ENCODE data around the gene ORM1.

The ORM1 gene

DNA sequence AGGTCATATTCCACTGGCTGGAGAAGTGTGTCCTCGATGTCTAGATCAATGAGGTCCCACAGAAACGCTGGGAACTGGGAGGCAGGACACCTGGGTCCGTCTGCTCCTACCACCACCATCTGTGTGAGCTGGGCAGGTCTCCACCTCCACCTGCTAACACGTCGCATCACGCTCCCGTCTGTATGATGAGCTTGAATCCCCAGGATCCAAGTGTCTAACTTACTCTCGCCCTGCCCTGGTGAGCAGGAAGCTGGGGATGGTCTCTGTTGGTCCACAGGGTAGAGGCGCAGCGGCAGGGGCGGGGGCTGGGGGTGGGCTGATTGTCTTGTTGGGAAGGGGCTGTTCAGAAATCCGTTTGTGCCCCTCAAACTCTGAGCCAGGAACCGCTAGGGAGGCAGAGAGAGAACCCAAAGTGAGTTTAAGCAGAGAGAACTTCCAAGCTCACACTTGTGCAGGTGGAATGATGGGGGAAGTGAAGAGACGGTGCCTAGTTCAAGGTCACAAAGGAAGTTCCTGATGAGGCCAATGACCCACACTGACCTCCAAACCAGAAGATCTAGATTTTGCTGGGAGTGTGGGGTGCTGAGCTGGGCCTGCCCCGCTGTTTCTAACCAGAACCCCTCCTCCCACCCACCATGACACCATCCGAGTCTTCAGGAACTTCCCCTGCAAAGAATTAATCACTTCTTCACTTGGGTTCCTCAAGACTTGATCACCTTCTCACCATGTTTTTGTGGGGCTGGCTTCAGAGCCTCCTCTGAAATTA lies 27.9 kb downstream of the ORM1 start:
- in situ Hi-C loops (cut with MboI; ENCODE audit: low sequenced_read_pairs, unreplicated experiment) = no loop called here
- TF ChIP-seq, protein P1, sequence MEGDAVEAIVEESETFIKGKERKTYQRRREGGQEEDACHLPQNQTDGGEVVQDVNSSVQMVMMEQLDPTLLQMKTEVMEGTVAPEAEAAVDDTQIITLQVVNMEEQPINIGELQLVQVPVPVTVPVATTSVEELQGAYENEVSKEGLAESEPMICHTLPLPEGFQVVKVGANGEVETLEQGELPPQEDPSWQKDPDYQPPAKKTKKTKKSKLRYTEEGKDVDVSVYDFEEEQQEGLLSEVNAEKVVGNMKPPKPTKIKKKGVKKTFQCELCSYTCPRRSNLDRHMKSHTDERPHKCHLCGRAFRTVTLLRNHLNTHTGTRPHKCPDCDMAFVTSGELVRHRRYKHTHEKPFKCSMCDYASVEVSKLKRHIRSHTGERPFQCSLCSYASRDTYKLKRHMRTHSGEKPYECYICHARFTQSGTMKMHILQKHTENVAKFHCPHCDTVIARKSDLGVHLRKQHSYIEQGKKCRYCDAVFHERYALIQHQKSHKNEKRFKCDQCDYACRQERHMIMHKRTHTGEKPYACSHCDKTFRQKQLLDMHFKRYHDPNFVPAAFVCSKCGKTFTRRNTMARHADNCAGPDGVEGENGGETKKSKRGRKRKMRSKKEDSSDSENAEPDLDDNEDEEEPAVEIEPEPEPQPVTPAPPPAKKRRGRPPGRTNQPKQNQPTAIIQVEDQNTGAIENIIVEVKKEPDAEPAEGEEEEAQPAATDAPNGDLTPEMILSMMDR (IDR thresholded peaks at IDR 0.05; ENCODE audit: borderline replicate concordance, control extremely low read depth, extremely low read depth, insufficient read depth, missing control alignments) = no peak
- no peak for DNase-seq (ENCODE audit: low spot score)

GRCh38 chr9:114351932-114352331 lies 29.0 kb downstream of the ORM1 start:
- DNase-seq (ENCODE audit: low spot score) = no peak
- TF ChIP-seq, protein P1 (IDR thresholded peaks at IDR 0.05; ENCODE audit: borderline replicate concordance, control extremely low read depth, extremely low read depth, insufficient read depth, missing control alignments) = no peak
- in situ Hi-C loops (cut with MboI; ENCODE audit: low sequenced_read_pairs, unreplicated experiment) = no loop called here

GRCh38 chr9:114355821-114356220 lies 32.9 kb downstream of the ORM1 start:
- DNase-seq (ENCODE audit: low spot score) = no peak
- in situ Hi-C loops (cut with MboI; ENCODE audit: low sequenced_read_pairs, unreplicated experiment) = no loop called here
- TF ChIP-seq, protein P1 (IDR thresholded peaks at IDR 0.05; ENCODE audit: borderline replicate concordance, control extremely low read depth, extremely low read depth, insufficient read depth, missing control alignments) = no peak

DNA sequence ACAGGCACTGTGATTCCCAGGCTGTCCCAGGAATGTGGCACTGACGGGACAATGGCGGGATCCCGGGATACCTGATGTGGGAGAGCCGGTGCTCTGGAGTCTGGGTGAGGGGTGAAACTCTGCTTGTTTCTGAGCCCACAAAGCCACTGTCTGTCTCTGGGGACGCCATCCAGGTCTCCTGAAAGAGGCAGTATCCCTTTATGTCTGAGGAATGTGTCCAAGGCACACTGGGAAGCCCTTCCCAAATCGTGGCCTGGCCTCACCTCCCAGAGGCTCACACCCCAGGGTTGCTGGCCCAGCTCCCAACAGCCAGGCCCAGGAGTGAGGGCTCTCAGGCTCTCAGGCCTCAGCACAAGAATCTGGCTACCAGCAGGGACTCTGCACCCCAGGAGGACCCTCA lies 33.9 kb downstream of the ORM1 start:
- DNase-seq (ENCODE audit: low spot score) = no peak
- in situ Hi-C loops (cut with MboI; ENCODE audit: low sequenced_read_pairs, unreplicated experiment) = no loop called here
- TF ChIP-seq, protein P1 (IDR thresholded peaks at IDR 0.05; ENCODE audit: borderline replicate concordance, control extremely low read depth, extremely low read depth, insufficient read depth, missing control alignments) = no peak

- TF ChIP-seq, protein P1 (IDR thresholded peaks at IDR 0.05; ENCODE audit: borderline replicate concordance, control extremely low read depth, extremely low read depth, insufficient read depth, missing control alignments) = no peak
- DNase-seq (ENCODE audit: low spot score) = no peak
- in situ Hi-C loops (cut with MboI; ENCODE audit: low sequenced_read_pairs, unreplicated experiment) = no loop called here
Observed at GRCh38 chr9:114357360-114357759, 34.5 kb downstream of the ORM1 start.

GRCh38 chr9:114357911-114358328 lies 35.0 kb downstream of the ORM1 start:
- in situ Hi-C loops (cut with MboI; ENCODE audit: low sequenced_read_pairs, unreplicated experiment) = no loop called here
- TF ChIP-seq, protein P1 (IDR thresholded peaks at IDR 0.05; ENCODE audit: borderline replicate concordance, control extremely low read depth, extremely low read depth, insufficient read depth, missing control alignments) = no peak
- DNase-seq (ENCODE audit: low spot score) = no peak
